GM23338 (cell line): Measurements from ENCODE around the gene NPEPPS.
A peak's percentile ranks its signal among the peaks of the same experiment; 100 is the strongest.
"Not testable (repeated sequence)": the region's sequence is repeated elsewhere in the genome, so short reads cannot be mapped to it uniquely, and the experiment has no call there.

ENCODE experiments used
- CREB1 ChIP-seq: fragments of 250-450 bp; sonication (Bioruptor Pico); IDR thresholded peaks from 2 replicates; pipeline ENCODE4 v1.5.0; 2020; ENCODE audit warnings: low read depth, mild to moderate bottlenecking, moderate library complexity
- EZH2 ChIP-seq: fragments of 200-600 bp; sonication (generic); IDR thresholded peaks from one replicate; pipeline ENCODE4 v1.8.0; 2017; ENCODE audit warnings: antibody characterized with exemption, mild to moderate bottlenecking, low read depth; ENCODE audit not compliant: unreplicated experiment
- EZH2phosphoT487 ChIP-seq: fragments of 200-600 bp; sonication (generic); IDR thresholded peaks from one replicate; pipeline ENCODE4 v1.8.1; 2018; ENCODE audit warnings: antibody characterized with exemption; ENCODE audit not compliant: unreplicated experiment
- JUNB ChIP-seq: IDR thresholded peaks from one replicate; pipeline ENCODE4 v1.6.1; 2016; ENCODE audit warnings: antibody characterized with exemption; ENCODE audit not compliant: unreplicated experiment
- POLR2AphosphoS5 ChIP-seq: IDR thresholded peaks from 2 replicates; pipeline ENCODE4 v1.6.1; 2016; ENCODE audit warnings: antibody characterized with exemption, low read depth
- ZNF331 ChIP-seq: fragments of 250-450 bp; sonication (Bioruptor Pico); IDR thresholded peaks from 2 replicates; pipeline ENCODE4 v1.5.0; 2020; ENCODE audit warnings: low read depth, mild to moderate bottlenecking, moderate library complexity
- TF ChIP-seq, protein P1 (sequence below), 2 experiments: fragments of 200-600 bp in 1 of 2; sonication (generic) in 1 of 2; conservative IDR thresholded peaks; 2 replicates each; pipeline versions ENCODE4 v1.5.1 to v1.6.1; 2016 to 2017; ENCODE audit warnings: antibody characterized with exemption in 2 of 2, low read depth in 2 of 2, mild to moderate bottlenecking in 2 of 2, moderate library complexity in 1 of 2
- TF ChIP-seq, protein P2 (sequence below): IDR thresholded peaks from one replicate; pipeline ENCODE4 v1.6.1; 2018; ENCODE audit warnings: antibody characterized with exemption; ENCODE audit not compliant: unreplicated experiment
- TF ChIP-seq, protein P3 (sequence below): fragments of 250-450 bp; sonication (Bioruptor Pico); IDR thresholded peaks from 2 replicates; pipeline ENCODE4 v1.5.0; 2020; ENCODE audit warnings: mild to moderate bottlenecking, moderate library complexity

- TF ChIP-seq, protein P1, sequence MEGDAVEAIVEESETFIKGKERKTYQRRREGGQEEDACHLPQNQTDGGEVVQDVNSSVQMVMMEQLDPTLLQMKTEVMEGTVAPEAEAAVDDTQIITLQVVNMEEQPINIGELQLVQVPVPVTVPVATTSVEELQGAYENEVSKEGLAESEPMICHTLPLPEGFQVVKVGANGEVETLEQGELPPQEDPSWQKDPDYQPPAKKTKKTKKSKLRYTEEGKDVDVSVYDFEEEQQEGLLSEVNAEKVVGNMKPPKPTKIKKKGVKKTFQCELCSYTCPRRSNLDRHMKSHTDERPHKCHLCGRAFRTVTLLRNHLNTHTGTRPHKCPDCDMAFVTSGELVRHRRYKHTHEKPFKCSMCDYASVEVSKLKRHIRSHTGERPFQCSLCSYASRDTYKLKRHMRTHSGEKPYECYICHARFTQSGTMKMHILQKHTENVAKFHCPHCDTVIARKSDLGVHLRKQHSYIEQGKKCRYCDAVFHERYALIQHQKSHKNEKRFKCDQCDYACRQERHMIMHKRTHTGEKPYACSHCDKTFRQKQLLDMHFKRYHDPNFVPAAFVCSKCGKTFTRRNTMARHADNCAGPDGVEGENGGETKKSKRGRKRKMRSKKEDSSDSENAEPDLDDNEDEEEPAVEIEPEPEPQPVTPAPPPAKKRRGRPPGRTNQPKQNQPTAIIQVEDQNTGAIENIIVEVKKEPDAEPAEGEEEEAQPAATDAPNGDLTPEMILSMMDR (conservative IDR thresholded peaks at IDR 0.05; ENCODE audit: low read depth in 2 of 2): peak; percentile 44 to 52
- not testable (repeated sequence) for TF ChIP-seq POLR2AphosphoS5; EZH2; JUNB; EZH2phosphoT487; ZNF331 (CRISPR knock-in tag); CREB1 (CRISPR knock-in tag)
- TF ChIP-seq, protein P2, sequence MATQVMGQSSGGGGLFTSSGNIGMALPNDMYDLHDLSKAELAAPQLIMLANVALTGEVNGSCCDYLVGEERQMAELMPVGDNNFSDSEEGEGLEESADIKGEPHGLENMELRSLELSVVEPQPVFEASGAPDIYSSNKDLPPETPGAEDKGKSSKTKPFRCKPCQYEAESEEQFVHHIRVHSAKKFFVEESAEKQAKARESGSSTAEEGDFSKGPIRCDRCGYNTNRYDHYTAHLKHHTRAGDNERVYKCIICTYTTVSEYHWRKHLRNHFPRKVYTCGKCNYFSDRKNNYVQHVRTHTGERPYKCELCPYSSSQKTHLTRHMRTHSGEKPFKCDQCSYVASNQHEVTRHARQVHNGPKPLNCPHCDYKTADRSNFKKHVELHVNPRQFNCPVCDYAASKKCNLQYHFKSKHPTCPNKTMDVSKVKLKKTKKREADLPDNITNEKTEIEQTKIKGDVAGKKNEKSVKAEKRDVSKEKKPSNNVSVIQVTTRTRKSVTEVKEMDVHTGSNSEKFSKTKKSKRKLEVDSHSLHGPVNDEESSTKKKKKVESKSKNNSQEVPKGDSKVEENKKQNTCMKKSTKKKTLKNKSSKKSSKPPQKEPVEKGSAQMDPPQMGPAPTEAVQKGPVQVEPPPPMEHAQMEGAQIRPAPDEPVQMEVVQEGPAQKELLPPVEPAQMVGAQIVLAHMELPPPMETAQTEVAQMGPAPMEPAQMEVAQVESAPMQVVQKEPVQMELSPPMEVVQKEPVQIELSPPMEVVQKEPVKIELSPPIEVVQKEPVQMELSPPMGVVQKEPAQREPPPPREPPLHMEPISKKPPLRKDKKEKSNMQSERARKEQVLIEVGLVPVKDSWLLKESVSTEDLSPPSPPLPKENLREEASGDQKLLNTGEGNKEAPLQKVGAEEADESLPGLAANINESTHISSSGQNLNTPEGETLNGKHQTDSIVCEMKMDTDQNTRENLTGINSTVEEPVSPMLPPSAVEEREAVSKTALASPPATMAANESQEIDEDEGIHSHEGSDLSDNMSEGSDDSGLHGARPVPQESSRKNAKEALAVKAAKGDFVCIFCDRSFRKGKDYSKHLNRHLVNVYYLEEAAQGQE: not testable (repeated sequence)
- TF ChIP-seq, protein P3, sequence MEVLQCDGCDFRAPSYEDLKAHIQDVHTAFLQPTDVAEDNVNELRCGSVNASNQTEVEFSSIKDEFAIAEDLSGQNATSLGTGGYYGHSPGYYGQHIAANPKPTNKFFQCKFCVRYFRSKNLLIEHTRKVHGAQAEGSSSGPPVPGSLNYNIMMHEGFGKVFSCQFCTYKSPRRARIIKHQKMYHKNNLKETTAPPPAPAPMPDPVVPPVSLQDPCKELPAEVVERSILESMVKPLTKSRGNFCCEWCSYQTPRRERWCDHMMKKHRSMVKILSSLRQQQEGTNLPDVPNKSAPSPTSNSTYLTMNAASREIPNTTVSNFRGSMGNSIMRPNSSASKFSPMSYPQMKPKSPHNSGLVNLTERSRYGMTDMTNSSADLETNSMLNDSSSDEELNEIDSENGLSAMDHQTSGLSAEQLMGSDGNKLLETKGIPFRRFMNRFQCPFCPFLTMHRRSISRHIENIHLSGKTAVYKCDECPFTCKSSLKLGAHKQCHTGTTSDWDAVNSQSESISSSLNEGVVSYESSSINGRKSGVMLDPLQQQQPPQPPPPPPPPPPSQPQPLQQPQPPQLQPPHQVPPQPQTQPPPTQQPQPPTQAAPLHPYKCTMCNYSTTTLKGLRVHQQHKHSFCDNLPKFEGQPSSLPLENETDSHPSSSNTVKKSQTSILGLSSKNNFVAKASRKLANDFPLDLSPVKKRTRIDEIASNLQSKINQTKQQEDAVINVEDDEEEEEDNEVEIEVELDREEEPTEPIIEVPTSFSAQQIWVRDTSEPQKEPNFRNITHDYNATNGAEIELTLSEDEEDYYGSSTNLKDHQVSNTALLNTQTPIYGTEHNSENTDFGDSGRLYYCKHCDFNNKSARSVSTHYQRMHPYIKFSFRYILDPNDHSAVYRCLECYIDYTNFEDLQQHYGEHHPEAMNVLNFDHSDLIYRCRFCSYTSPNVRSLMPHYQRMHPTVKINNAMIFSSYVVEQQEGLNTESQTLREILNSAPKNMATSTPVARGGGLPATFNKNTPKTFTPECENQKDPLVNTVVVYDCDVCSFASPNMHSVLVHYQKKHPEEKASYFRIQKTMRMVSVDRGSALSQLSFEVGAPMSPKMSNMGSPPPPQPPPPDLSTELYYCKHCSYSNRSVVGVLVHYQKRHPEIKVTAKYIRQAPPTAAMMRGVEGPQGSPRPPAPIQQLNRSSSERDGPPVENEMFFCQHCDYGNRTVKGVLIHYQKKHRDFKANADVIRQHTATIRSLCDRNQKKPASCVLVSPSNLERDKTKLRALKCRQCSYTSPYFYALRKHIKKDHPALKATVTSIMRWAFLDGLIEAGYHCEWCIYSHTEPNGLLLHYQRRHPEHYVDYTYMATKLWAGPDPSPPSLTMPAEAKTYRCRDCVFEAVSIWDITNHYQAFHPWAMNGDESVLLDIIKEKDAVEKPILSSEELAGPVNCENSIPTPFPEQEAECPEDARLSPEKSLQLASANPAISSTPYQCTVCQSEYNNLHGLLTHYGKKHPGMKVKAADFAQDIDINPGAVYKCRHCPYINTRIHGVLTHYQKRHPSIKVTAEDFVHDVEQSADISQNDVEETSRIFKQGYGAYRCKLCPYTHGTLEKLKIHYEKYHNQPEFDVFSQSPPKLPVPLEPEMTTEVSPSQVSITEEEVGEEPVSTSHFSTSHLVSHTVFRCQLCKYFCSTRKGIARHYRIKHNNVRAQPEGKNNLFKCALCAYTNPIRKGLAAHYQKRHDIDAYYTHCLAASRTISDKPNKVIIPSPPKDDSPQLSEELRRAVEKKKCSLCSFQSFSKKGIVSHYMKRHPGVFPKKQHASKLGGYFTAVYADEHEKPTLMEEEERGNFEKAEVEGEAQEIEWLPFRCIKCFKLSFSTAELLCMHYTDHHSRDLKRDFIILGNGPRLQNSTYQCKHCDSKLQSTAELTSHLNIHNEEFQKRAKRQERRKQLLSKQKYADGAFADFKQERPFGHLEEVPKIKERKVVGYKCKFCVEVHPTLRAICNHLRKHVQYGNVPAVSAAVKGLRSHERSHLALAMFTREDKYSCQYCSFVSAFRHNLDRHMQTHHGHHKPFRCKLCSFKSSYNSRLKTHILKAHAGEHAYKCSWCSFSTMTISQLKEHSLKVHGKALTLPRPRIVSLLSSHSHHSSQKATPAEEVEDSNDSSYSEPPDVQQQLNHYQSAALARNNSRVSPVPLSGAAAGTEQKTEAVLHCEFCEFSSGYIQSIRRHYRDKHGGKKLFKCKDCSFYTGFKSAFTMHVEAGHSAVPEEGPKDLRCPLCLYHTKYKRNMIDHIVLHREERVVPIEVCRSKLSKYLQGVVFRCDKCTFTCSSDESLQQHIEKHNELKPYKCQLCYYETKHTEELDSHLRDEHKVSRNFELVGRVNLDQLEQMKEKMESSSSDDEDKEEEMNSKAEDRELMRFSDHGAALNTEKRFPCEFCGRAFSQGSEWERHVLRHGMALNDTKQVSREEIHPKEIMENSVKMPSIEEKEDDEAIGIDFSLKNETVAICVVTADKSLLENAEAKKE (CRISPR knock-in tag): not testable (repeated sequence)
Measured at GRCh38 chr17:47500620-47501019, 30.3 kb upstream of the NPEPPS start.
